Neural progenitor cell (in vitro differentiated cells): ENCODE results near the gene C19orf73.

Source experiments
- EZH2phosphoT487 ChIP-seq: fragments of 200-600 bp; sonication (generic); IDR thresholded peaks from 2 replicates; pipeline ENCODE4 v1.6.1; 2017; ENCODE audit warnings: antibody characterized with exemption
- TF ChIP-seq, protein P1 (sequence below): fragments of 200-600 bp; sonication (generic); IDR thresholded peaks from 2 replicates; pipeline ENCODE4 v1.5.1; 2017; ENCODE audit warnings: antibody characterized with exemption, mild to moderate bottlenecking

DNA sequence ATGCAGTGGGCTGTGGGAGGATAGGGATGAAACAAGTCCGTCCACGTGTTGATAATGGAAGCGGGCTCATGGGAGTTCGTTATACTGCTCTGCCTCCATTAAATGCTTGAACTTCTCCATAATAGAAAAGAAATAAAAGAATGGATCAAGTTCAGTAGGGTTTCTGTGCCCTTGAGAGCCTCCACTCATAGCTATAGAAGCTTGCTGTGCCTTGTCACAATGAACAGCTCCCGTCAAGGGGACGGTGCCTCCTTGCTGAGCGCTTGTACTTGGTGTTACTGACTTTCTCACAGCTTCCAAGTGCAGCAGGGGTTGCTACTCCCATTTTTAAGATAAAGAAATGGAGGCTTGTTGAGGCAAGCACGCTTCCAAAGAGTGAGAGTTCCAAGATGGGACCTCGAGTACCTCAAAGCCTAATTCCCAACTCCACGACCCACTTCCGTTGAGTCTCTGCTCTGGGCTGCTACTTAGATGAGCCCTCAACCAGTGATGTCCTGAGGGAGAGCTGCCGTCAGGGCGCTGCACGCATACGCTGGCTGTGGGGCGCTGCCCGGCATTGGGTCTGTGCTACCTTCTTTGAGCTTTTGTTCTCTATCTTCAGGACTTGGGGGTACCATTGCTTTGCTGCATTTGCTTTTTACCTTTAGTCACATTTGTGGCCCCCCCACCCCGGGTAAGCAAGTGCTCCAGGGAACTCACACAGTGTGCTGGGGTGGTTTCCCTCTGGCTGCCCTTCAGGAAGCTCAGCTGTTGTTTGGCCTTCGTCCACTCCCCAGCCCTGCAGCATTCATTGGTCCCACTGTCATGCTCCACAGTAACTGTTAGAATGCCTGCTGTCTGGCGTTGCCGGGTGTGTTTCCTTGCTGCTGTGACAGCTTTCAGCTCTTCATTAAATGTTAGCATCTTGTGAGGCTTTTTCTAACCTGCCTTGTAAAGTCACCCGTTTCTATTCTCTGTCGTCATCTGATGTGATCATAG is 24.1 kb downstream of the C19orf73 start:
- TF ChIP-seq, protein P1, sequence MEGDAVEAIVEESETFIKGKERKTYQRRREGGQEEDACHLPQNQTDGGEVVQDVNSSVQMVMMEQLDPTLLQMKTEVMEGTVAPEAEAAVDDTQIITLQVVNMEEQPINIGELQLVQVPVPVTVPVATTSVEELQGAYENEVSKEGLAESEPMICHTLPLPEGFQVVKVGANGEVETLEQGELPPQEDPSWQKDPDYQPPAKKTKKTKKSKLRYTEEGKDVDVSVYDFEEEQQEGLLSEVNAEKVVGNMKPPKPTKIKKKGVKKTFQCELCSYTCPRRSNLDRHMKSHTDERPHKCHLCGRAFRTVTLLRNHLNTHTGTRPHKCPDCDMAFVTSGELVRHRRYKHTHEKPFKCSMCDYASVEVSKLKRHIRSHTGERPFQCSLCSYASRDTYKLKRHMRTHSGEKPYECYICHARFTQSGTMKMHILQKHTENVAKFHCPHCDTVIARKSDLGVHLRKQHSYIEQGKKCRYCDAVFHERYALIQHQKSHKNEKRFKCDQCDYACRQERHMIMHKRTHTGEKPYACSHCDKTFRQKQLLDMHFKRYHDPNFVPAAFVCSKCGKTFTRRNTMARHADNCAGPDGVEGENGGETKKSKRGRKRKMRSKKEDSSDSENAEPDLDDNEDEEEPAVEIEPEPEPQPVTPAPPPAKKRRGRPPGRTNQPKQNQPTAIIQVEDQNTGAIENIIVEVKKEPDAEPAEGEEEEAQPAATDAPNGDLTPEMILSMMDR: no peak
- TF ChIP-seq EZH2phosphoT487: no peak
